ENCODE measurements around the gene SMPD2. TPM values are rescaled to one million over a fixed set of nuclear protein-coding genes. Genes with fewer than 3 reads are reported as not detected.

Gene SMPD2
- total and polyA plus RNA-seq, 9 of the 15 experiments (the other 6 are each of a cell fraction or from before 2014, with no cell fraction given), result 0.13 to 21.8 (median 18.3) TPM

- peak in 1 of 2 experiments; percentile 59; a peak in 1 of 4 replicates for TF ChIP-seq HDAC1 (IDR thresholded peaks at IDR 0.05)
- peak; percentile 45 for TF ChIP-seq GABPA (tag; conservative IDR thresholded peaks at IDR 0.05; ENCODE audit: low read depth)
- TF ChIP-seq ZBTB1 (CRISPR knock-in tag; IDR thresholded peaks at IDR 0.05; ENCODE audit: borderline replicate concordance, low read depth), result peak; percentile 64
- peak; percentile 47 for TF ChIP-seq HMGN3 (IDR thresholded peaks at IDR 0.05; ENCODE audit: borderline replicate concordance, extremely low read depth, insufficient read length, low read depth, low read length)
- TF ChIP-seq NR2C2 (CRISPR knock-in tag; IDR thresholded peaks at IDR 0.05), result no peak
- peak; percentile 65; the same call in 1 of the 2 replicates for TF ChIP-seq NR2C2 (tag; IDR thresholded peaks at IDR 0.05)
- peak; percentile 51 to 84; a peak in 2 of 4 replicates for TF ChIP-seq NONO (IDR thresholded peaks at IDR 0.05; ENCODE audit: low read depth in 2 of 2, low read length in 1 of 2)
- TF ChIP-seq POLR2H (tag; IDR thresholded peaks at IDR 0.05; ENCODE audit: low read depth), result no peak
- TF ChIP-seq POLR2AphosphoS5 (IDR thresholded peaks at IDR 0.05; ENCODE audit: control insufficient read depth, insufficient read depth, low read depth, low read length), result peak; percentile 66
- no peak for TF ChIP-seq ZNF695 (CRISPR knock-in tag; IDR thresholded peaks at IDR 0.05)
- TF ChIP-seq SAP30 (IDR thresholded peaks at IDR 0.05; ENCODE audit: borderline replicate concordance, insufficient read depth, low read depth, low read length, poor library complexity, severe bottlenecking), result peak; percentile 82
- peak; percentile 68 for TF ChIP-seq ZFX (CRISPR knock-in tag; IDR thresholded peaks at IDR 0.05)
- peak; percentile 37 for TF ChIP-seq RBBP5 (IDR thresholded peaks at IDR 0.05; ENCODE audit: borderline replicate concordance, insufficient read depth, low read length, poor library complexity, severe bottlenecking)
- no peak for TF ChIP-seq HMG20A (CRISPR knock-in tag; conservative IDR thresholded peaks at IDR 0.05)
- TF ChIP-seq KLF10 (CRISPR knock-in tag; IDR thresholded peaks at IDR 0.05), result no peak
- peak; percentile 92 for TF ChIP-seq USF2 (CRISPR knock-in tag; IDR thresholded peaks at IDR 0.05)
- TF ChIP-seq E2F6 (IDR thresholded peaks at IDR 0.05; ENCODE audit: borderline replicate concordance in 1 of 2, extremely low read depth in 1 of 2, insufficient read depth in 1 of 2, insufficient read length in 1 of 2, low read depth in 1 of 2, low read length in 1 of 2, poor library complexity in 1 of 2, severe bottlenecking in 1 of 2), result peak; percentile 74 to 95
- TF ChIP-seq NFIX (CRISPR knock-in tag; IDR thresholded peaks at IDR 0.05; ENCODE audit: low read depth), result no peak
- peak; percentile 93 for TF ChIP-seq HNRNPLL (IDR thresholded peaks at IDR 0.05; ENCODE audit: low read depth, low read length, poor library complexity, severe bottlenecking)
- TF ChIP-seq STAT5A (IDR thresholded peaks at IDR 0.05; ENCODE audit: borderline replicate concordance, low read length), result no peak
- TF ChIP-seq MYC (IDR thresholded peaks at IDR 0.05; ENCODE audit: low read depth, low read length), result peak; percentile 95
- no peak for TF ChIP-seq MYC (CRISPR knock-in tag; IDR thresholded peaks at IDR 0.05; ENCODE audit: borderline replicate concordance, low read depth)
- TF ChIP-seq RB1 (IDR thresholded peaks at IDR 0.05; ENCODE audit: low read depth), result peak; percentile 86
- TF ChIP-seq POLR2G (IDR thresholded peaks at IDR 0.05; ENCODE audit: low read depth, low read length), result peak; percentile 91
- no peak for TF ChIP-seq ESRRB (CRISPR knock-in tag; IDR thresholded peaks at IDR 0.05; ENCODE audit: borderline replicate concordance)
- no peak; the same call in 1 of the 2 replicates for TF ChIP-seq POLR2A (conservative IDR thresholded peaks at IDR 0.05)
These were observed 42.6 kb downstream of the SMPD2 start, which contains the start of gene ZBTB24 (continued) for GRCh38 chr6:109482905-109483734.
